Esophagus muscularis mucosa (tissue), 4 donors: ENCODE data around the gene ROBO1.

Source experiments
- EP300 ChIP-seq: sonication (generic); formaldehyde crosslinking; IDR thresholded peaks from one replicate; pipeline ENCODE4 v1.6.1; 2017; ENCODE audit warnings: antibody characterized with exemption
- POLR2A ChIP-seq: fragments of 450-650 bp; IDR thresholded peaks from one replicate; pipeline ENCODE4 v1.6.1; 2017; ENCODE audit warnings: antibody characterized with exemption, moderate library complexity, mild to moderate bottlenecking, low read depth
- TF ChIP-seq, protein P1 (sequence below), 3 experiments: fragments of 200-600 bp in 2 of 3; fragments of 450-650 bp in 1 of 3; sonication (generic) in 2 of 3; IDR thresholded peaks; one replicate each; pipeline ENCODE4 v1.5.1; 2017 to 2019; ENCODE audit warnings: antibody characterized with exemption in 3 of 3, mild to moderate bottlenecking in 2 of 3, moderate library complexity in 1 of 3

DNA sequence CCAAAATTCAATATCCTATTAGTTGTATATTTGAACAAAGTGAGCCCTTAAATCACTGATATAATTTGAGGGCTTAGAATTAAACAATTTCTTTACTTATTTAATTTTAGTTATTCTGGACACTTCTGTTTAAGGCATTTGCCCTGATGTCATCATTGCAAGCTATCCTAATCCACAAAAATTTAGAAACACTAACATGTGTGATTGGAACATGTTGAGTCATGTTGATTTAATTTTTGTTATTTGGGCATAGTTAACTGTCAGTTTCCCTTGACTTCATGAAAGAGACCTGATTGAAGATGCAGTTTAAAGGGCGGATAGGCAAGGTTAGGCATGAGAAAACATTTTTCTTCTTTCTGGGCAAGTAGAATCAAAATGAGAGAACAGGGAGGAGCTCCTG lies 682.6 kb downstream of the ROBO1 start:
- TF ChIP-seq, protein P1, sequence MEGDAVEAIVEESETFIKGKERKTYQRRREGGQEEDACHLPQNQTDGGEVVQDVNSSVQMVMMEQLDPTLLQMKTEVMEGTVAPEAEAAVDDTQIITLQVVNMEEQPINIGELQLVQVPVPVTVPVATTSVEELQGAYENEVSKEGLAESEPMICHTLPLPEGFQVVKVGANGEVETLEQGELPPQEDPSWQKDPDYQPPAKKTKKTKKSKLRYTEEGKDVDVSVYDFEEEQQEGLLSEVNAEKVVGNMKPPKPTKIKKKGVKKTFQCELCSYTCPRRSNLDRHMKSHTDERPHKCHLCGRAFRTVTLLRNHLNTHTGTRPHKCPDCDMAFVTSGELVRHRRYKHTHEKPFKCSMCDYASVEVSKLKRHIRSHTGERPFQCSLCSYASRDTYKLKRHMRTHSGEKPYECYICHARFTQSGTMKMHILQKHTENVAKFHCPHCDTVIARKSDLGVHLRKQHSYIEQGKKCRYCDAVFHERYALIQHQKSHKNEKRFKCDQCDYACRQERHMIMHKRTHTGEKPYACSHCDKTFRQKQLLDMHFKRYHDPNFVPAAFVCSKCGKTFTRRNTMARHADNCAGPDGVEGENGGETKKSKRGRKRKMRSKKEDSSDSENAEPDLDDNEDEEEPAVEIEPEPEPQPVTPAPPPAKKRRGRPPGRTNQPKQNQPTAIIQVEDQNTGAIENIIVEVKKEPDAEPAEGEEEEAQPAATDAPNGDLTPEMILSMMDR (IDR thresholded peaks at IDR 0.05) = no peak
- TF ChIP-seq EP300 (no peak), POLR2A (no peak)
